GM21526 (cell line): Measurements from ENCODE around the gene TRIP13.
"Not testable (repeated sequence)": the region's sequence is repeated elsewhere in the genome, so short reads cannot be mapped to it uniquely, and the experiment has no call there.

Experiments
- ATAC-seq: cut with Tn5 transposase; IDR thresholded peaks from one replicate; pipeline ENCODE4 v1.9.1; 2021; ENCODE audit warnings: moderate library complexity; ENCODE audit not compliant: unreplicated experiment, low FRiP score

TRIP13 gene

GRCh38 chr5:889075-889710, 3.5 kb upstream of the TRIP13 start:
- ATAC-seq, result no peak

- ATAC-seq, result no peak
Measured at GRCh38 chr5:891117-891836, 1.4 kb upstream of the TRIP13 start.

- peak; percentile 6 for ATAC-seq
Measured at GRCh38 chr5:891837-892393, 769 bp upstream of the TRIP13 start.

- peak; percentile 12 for ATAC-seq
Measured at GRCh38 chr5:893137-893506, 438 bp downstream of the TRIP13 start.

- ATAC-seq, result no peak
Measured at GRCh38 chr5:893711-894110, 1.0 kb downstream of the TRIP13 start.

GRCh38 chr5:900781-901180, 8.1 kb downstream of the TRIP13 start:
- ATAC-seq, result no peak

- no peak for ATAC-seq
Measured at GRCh38 chr5:902129-902916, 9.6 kb downstream of the TRIP13 start.

- no peak for ATAC-seq
Measured at GRCh38 chr5:903756-904096, 11.0 kb downstream of the TRIP13 start.

- ATAC-seq, result no peak
Measured at GRCh38 chr5:905139-905642, 12.5 kb downstream of the TRIP13 start.

- no peak for ATAC-seq
Measured at GRCh38 chr5:907366-907910, 14.8 kb downstream of the TRIP13 start.

GRCh38 chr5:908172-908571, 15.5 kb downstream of the TRIP13 start:
- no peak for ATAC-seq

GRCh38 chr5:909086-909485, 16.4 kb downstream of the TRIP13 start:
- ATAC-seq, result no peak

GRCh38 chr5:909994-910768, 17.5 kb downstream of the TRIP13 start:
- no peak for ATAC-seq

GRCh38 chr5:910769-911160, 18.1 kb downstream of the TRIP13 start:
- ATAC-seq, result no peak

- ATAC-seq, result no peak
Measured at GRCh38 chr5:911601-912000, 18.9 kb downstream of the TRIP13 start.

- ATAC-seq, result no peak
Measured at GRCh38 chr5:912280-913091, 19.8 kb downstream of the TRIP13 start.

- ATAC-seq, result no peak
Measured at GRCh38 chr5:914174-914573, 21.5 kb downstream of the TRIP13 start.

- ATAC-seq, result no peak
Measured at GRCh38 chr5:914612-915011, 21.9 kb downstream of the TRIP13 start.

- not testable (repeated sequence) for ATAC-seq
Measured at GRCh38 chr5:915346-915745, 22.7 kb downstream of the TRIP13 start.
